Astrocyte of the spinal cord (primary cell): ENCODE results near the gene WRNIP1.

Experiments
- DNase-seq: peaks from one replicate; pipeline ENCODE4 v3.0.0; 2011; ENCODE audit warnings: low read depth, low spot score
- H3K4me3 ChIP-seq: 2 replicates; pipeline ENCODE4 v1.5.1; 2011; ENCODE audit warnings: low read depth, mild to moderate bottlenecking, low read length, moderate library complexity
- in situ Hi-C: cut with HindIII; loops from 2 replicates; pipeline ENCODE4 v1.10.0; 2017; ENCODE audit warnings: low sequenced_read_pairs
- TF ChIP-seq, protein P1 (sequence below): IDR thresholded peaks from 2 replicates; pipeline ENCODE4 v1.5.1; 2012; ENCODE audit warnings: low read depth, mild to moderate bottlenecking, low read length, inconsistent platforms

The WRNIP1 gene

DNA sequence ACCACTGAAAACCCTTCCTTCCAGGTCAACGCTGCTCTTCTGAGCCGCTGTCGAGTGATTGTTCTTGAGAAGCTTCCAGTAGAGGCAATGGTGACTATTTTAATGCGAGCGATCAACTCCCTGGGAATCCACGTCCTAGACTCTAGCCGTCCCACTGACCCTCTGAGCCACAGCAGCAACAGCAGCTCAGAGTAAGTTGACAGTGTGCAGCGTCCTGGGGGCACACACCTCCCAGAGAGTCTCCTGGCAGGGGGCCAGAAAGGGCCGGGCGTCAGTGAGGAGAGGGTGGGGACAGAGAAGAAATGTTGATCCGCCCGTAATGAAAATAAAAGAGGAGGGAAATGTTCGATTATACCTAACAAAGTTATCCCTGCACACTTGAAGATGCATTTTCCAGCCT lies 5.0 kb downstream of the WRNIP1 start:
- in situ Hi-C loops, result no loop called here
- DNase-seq, result no peak
- H3K4me3 ChIP-seq, result no peak overlapping the region
- TF ChIP-seq, protein P1, sequence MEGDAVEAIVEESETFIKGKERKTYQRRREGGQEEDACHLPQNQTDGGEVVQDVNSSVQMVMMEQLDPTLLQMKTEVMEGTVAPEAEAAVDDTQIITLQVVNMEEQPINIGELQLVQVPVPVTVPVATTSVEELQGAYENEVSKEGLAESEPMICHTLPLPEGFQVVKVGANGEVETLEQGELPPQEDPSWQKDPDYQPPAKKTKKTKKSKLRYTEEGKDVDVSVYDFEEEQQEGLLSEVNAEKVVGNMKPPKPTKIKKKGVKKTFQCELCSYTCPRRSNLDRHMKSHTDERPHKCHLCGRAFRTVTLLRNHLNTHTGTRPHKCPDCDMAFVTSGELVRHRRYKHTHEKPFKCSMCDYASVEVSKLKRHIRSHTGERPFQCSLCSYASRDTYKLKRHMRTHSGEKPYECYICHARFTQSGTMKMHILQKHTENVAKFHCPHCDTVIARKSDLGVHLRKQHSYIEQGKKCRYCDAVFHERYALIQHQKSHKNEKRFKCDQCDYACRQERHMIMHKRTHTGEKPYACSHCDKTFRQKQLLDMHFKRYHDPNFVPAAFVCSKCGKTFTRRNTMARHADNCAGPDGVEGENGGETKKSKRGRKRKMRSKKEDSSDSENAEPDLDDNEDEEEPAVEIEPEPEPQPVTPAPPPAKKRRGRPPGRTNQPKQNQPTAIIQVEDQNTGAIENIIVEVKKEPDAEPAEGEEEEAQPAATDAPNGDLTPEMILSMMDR, result no peak

DNA sequence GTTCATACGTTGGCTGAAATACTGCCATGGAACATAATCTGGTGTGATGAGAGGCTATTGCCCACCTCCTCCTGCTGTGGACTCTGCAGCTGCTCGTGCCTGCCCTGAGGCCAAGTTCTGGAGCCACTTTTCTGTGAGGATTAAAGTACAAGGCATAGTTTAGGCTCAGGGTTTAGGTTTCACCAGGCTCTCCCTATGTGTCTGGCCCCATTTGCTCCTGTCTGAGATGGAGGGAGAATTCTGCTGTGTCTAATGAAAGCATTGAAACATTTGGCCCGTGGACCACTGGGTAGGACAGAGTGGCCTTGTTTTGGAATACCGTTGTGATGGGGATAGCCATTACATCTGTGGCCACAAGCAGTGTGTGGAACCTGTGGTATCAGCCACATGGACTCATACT lies 5.9 kb downstream of the WRNIP1 start:
- no peak overlapping the region for H3K4me3 ChIP-seq
- TF ChIP-seq, protein P1, result no peak
- DNase-seq, result no peak
- in situ Hi-C loops, result no loop called here

DNA sequence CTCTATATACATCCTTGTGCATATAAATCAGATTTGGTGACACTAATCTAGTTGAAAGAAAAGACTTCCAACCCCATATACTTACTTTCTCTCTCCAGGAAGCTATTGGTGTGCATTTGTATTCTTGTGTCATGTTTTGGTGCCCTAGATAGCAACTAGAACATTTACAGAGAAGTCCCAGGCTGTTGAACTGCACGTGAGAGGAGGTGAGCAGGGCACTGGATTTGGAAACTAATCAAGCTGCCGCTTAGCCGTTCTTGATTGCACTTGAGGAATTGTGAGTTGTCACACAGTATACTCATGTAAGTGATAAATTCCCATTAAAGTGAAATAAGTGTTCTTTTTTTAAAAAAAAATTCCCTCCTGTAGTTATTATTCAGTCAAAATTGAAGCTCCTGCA lies 7.6 kb downstream of the WRNIP1 start:
- no peak for DNase-seq
- in situ Hi-C loops, result no loop called here
- H3K4me3 ChIP-seq, result no peak overlapping the region
- TF ChIP-seq, protein P1, result no peak

DNA sequence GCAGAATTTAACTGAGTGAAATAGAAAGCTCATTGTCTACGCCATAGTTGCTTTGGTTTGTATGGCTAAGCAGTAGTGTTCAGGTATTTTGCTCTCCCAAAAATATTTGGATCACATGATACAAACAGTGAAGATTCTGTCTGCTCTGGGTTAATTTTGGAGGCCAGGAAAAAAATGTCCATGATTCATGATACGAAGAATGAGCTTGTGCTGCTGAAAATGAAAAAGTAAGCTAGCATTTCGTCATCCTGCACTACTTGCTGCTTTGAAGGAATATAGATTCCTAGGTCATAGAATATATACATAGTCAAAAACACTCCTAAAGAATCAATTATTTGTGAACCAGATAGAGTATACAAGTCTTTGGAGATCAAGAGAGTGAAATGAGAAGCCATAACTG lies 8.3 kb downstream of the WRNIP1 start:
- TF ChIP-seq, protein P1, result no peak
- H3K4me3 ChIP-seq, result no peak overlapping the region
- in situ Hi-C loops, result no loop called here
- no peak for DNase-seq

DNA sequence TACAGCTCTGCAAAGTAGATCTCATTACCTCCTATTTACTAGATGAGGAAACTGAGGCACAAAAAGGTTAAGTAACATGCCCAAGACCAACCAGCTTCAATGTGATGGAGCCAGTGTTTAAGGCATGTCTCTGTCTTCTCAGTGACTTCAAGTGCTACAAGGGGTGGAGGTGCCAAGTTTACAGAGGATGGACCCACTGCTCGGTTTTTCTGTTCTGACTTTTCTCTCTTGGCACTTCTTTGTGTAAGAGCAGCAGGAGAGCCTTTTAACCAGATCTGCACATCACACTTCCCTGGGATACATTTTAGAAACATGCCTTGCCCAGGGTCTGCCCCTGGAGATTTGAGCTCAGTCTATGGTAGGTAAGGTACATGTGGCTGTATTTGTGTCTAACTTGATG lies 9.8 kb downstream of the WRNIP1 start:
- no peak overlapping the region for H3K4me3 ChIP-seq
- DNase-seq, result no peak
- TF ChIP-seq, protein P1, result no peak
- in situ Hi-C loops, result no loop called here

DNA sequence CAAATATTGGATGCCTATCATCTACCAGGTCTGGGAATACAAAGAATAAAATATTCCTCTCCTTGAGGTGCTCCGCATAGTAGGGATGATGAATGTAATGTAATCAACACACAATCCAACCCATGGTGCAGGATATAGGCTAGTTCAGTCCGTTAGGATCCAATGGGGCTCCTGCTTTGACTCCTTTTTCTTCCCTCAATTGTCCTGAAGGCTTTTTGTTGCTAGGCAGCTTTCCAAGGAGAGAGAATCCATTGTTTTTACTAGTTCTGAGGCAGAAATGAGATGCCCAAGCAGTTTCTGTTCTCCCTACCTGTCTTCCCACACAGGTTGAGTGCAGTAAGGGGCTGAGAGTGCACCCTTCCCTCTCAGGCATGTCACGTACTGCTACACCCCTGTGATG lies 12.1 kb downstream of the WRNIP1 start:
- TF ChIP-seq, protein P1, result no peak
- in situ Hi-C loops, result no loop called here
- H3K4me3 ChIP-seq, result no peak overlapping the region
- no peak for DNase-seq
